Transverse colon (tissue), 4 donors: Measurements from ENCODE around the gene C16orf54. TPM values are rescaled to one million over a fixed set of nuclear protein-coding genes. Genes with fewer than 3 reads are reported as not detected.

ENCODE experiments used
- DNase-seq: peaks from one replicate; pipeline ENCODE4 v3.0.0-alpha.2; 2019
- H3K27ac ChIP-seq, 4 donors: fragments of 200-600 bp; sonication (generic); 2 replicates each; pipeline ENCODE4 v1.5.1; 2016 to 2018; ENCODE audit warnings: inconsistent platforms in 4 of 4
- H3K27me3 ChIP-seq: fragments of 200-600 bp; sonication (generic); 2 replicates; pipeline ENCODE4 v1.5.1; 2017; ENCODE audit warnings: inconsistent platforms
- H3K36me3 ChIP-seq, 4 donors: fragments of 200-600 bp; sonication (generic); 2 replicates each; pipeline ENCODE4 v1.5.1; 2017 to 2019; ENCODE audit warnings: inconsistent platforms in 4 of 4
- H3K4me1 ChIP-seq, 4 donors: fragments of 200-600 bp; sonication (generic); 2 replicates each; pipeline ENCODE4 v1.5.1; 2017 to 2020; ENCODE audit warnings: inconsistent platforms in 4 of 4
- H3K4me3 ChIP-seq, 4 donors: fragments of 200-600 bp; sonication (generic); 1 replicate in 1 of 4; 2 replicates in 3 of 4; pipeline versions ENCODE4 v1.5.1 to v1.6.1; 2017 to 2019; ENCODE audit warnings: inconsistent platforms in 4 of 4
- H3K9me3 ChIP-seq, 2 donors: fragments of 200-600 bp; sonication (generic); 2 replicates each; pipeline ENCODE4 v1.5.1; 2017 to 2019; ENCODE audit warnings: inconsistent platforms in 2 of 2
- CTCF ChIP-seq, 5 experiments: fragments of 200-600 bp in 3 of 5; fragments of 450-650 bp in 2 of 5; sonication (generic) in 3 of 5; IDR thresholded peaks; 1 replicate in 2 of 5; 2 replicates in 3 of 5; pipeline ENCODE4 v1.5.1; 2016 to 2017; ENCODE audit warnings: antibody characterized with exemption in 5 of 5, inconsistent platforms in 3 of 5, mild to moderate bottlenecking in 2 of 5, moderate library complexity in 1 of 5
- EP300 ChIP-seq: sonication (generic); formaldehyde crosslinking; IDR thresholded peaks from one replicate; pipeline ENCODE4 v1.6.1; 2017; ENCODE audit warnings: antibody characterized with exemption, low read depth
- POLR2A ChIP-seq: fragments of 450-650 bp; IDR thresholded peaks from one replicate; pipeline ENCODE4 v1.6.1; 2016; ENCODE audit warnings: antibody characterized with exemption, mild to moderate bottlenecking, moderate library complexity
- POLR2AphosphoS5 ChIP-seq, 3 donors: sonication (generic); formaldehyde crosslinking; IDR thresholded peaks; one replicate each; pipeline ENCODE4 v1.6.1; 2016; ENCODE audit warnings: antibody characterized with exemption in 3 of 3
- WGBS, 2 donors: methylation state at CpG; one replicate each; pipeline ENCODE4 v1.1.5; 2018; ENCODE audit warnings: low coverage in 1 of 2; 5-methylcytosine and 5-hydroxymethylcytosine counted together
- in situ Hi-C, 4 donors: fragments of 200-750 bp; cut with MboI; loops; one replicate each; pipeline versions ENCODE4 v1.15.0 to v1.15.1; 2017; ENCODE audit warnings: low sequenced_read_pairs in 3 of 4, low pct_ligation_motif_present in 1 of 4, low pct_unique_long_range_greater_than_20kb in 1 of 4
- intact Hi-C: fragments of 100-400 bp; cut with DNase I; formaldehyde crosslinking; loops from one replicate; pipeline ENCODE4 v1.15.1; 2023; ENCODE audit warnings: low total_unique reads
- total RNA-seq, 4 donors: library from RNA; depleted of rRNA; stranded (reverse); fragments of >200 nt; gene quantifications; one replicate each; pipeline ENCODE4 v1.1.0, GENCODE V29; 2016

C16orf54 gene
- total RNA-seq, 4 donors from 2014 or later: 3.0 to 8.2 (median 3.8) TPM; not detected in 1

GRCh38 chr16:29719063-29719462 is 26.7 kb downstream of the C16orf54 start:
- no peaks in the 10 kb centered on the region for H3K36me3 ChIP-seq
- intact Hi-C loops (no loop called here), in situ Hi-C loops (no loop called here)
- H3K4me3 ChIP-seq: no peak overlapping the region
- H3K27ac ChIP-seq: no peak overlapping the region
- H3K27me3 ChIP-seq: no peaks in the 10 kb centered on the region
- no peak for DNase-seq
- no peak for TF ChIP-seq EP300
- TF ChIP-seq POLR2AphosphoS5 (IDR thresholded peaks at IDR 0.05): no peak
- TF ChIP-seq CTCF (IDR thresholded peaks at IDR 0.05): no peak
- TF ChIP-seq POLR2A: no peak
- peaks cover 0 to 3% (median 0%) of the 10 kb centered on the region in 4 donors for H3K4me1 ChIP-seq
- no peaks in the 10 kb centered on the region for H3K9me3 ChIP-seq
- WGBS, 2 donors: 37 to 80% methylated on average over 1 to 4 of the region's 4 CpGs

DNA sequence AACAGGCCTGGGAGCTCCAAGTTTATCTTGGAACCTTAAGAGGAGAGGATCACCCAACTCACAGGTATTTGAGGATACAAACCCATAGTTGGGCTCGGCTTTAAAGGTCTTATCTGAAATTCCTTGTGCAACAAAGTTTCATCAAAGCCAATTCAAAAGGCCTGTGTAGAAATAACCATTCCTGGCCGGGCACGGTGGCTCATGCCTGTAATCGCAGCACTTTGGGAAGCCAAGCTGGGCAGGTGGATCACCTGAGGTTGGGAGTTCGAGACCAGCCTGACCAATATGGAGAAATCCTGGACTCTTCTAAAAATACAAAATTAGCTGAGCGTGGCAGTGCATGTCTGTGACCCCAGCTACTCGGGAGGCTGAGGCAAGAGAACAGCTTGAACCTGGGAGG is 28.7 kb downstream of the C16orf54 start:
- no peaks in the 10 kb centered on the region for H3K9me3 ChIP-seq
- DNase-seq: no peak
- H3K36me3 ChIP-seq: no peaks in the 10 kb centered on the region
- no peak for TF ChIP-seq EP300
- TF ChIP-seq CTCF (IDR thresholded peaks at IDR 0.05): no peak
- no peak for TF ChIP-seq POLR2AphosphoS5 (IDR thresholded peaks at IDR 0.05)
- no peak for TF ChIP-seq POLR2A
- peaks cover 0 to 3% (median 0%) of the 10 kb centered on the region in 4 donors for H3K4me1 ChIP-seq
- intact Hi-C loops (no loop called here), in situ Hi-C loops (no loop called here)
- no peaks in the 10 kb centered on the region for H3K27me3 ChIP-seq
- no peak overlapping the region for H3K4me3 ChIP-seq
- 85 to 100% methylated on average over 3 to 7 of the region's 7 CpGs for WGBS, 2 donors
- H3K27ac ChIP-seq: no peak overlapping the region

GRCh38 chr16:29714972-29715371 is 30.8 kb downstream of the C16orf54 start:
- H3K9me3 ChIP-seq: no peaks in the 10 kb centered on the region
- intact Hi-C loops (no loop called here), in situ Hi-C loops (no loop called here)
- H3K27me3 ChIP-seq: no peaks in the 10 kb centered on the region
- H3K4me1 ChIP-seq: peaks cover 0 to 9% (median 0%) of the 10 kb centered on the region in 4 donors
- H3K27ac ChIP-seq: no peak overlapping the region
- H3K4me3 ChIP-seq: no peak overlapping the region
- no peak for TF ChIP-seq CTCF (IDR thresholded peaks at IDR 0.05)
- no peak for DNase-seq
- H3K36me3 ChIP-seq: no peaks in the 10 kb centered on the region
- 27 to 50% methylated on average over 1 of the region's 1 CpG for WGBS, 2 donors

- no peaks in the 10 kb centered on the region for H3K36me3 ChIP-seq
- WGBS, 2 donors: 75 to 95% methylated on average over 2 of the region's 2 CpGs
- TF ChIP-seq POLR2A (no peak), POLR2AphosphoS5 (IDR thresholded peaks at IDR 0.05) (no peak), EP300 (no peak)
- H3K4me1 ChIP-seq: peaks cover 0 to 9% (median 0%) of the 10 kb centered on the region in 4 donors
- DNase-seq: no peak
- intact Hi-C loops: no loop called here
- no peak overlapping the region for H3K4me3 ChIP-seq
- no peak overlapping the region for H3K27ac ChIP-seq
- H3K9me3 ChIP-seq: no peaks in the 10 kb centered on the region
- in situ Hi-C loops: no loop called here
- no peaks in the 10 kb centered on the region for H3K27me3 ChIP-seq
These were observed 31.4 kb downstream of the C16orf54 start for GRCh38 chr16:29714396-29714795.

GRCh38 chr16:29712809-29713208 is 33.0 kb downstream of the C16orf54 start:
- Histone ChIP-seq H3K4me1 (peaks cover 0 to 9% (median 0%) of the 10 kb centered on the region in 4 donors), H3K36me3 (no peaks in the 10 kb centered on the region), H3K4me3 (no peak overlapping the region), H3K9me3 (no peaks in the 10 kb centered on the region), H3K27me3 (no peaks in the 10 kb centered on the region), H3K27ac (no peak overlapping the region)
- WGBS, 2 donors: 60 to 64% methylated on average over 1 to 4 of the region's 4 CpGs
- no peak for DNase-seq
- in situ Hi-C loops (no loop called here), intact Hi-C loops (no loop called here)
- TF ChIP-seq POLR2AphosphoS5 (IDR thresholded peaks at IDR 0.05): no peak
- TF ChIP-seq POLR2A: no peak
- TF ChIP-seq CTCF (IDR thresholded peaks at IDR 0.05): no peak
- TF ChIP-seq EP300: no peak
